Stimulated activated CD8-positive, alpha-beta memory T cell treated with anti-CD3 and anti-CD28 coated beads, Interleukin-15, amount 100 ng/mL, for 1 hour (primary cell): ENCODE measurements around the gene STIM1.
"Not testable (repeated sequence)": the region's sequence is repeated elsewhere in the genome, so short reads cannot be mapped to it uniquely, and the experiment has no call there.

Source experiments
- DNase-seq: peaks from one replicate; pipeline ENCODE4 v3.0.0-alpha.2; 2020; ENCODE audit warnings: low read depth

STIM1 gene

DNA sequence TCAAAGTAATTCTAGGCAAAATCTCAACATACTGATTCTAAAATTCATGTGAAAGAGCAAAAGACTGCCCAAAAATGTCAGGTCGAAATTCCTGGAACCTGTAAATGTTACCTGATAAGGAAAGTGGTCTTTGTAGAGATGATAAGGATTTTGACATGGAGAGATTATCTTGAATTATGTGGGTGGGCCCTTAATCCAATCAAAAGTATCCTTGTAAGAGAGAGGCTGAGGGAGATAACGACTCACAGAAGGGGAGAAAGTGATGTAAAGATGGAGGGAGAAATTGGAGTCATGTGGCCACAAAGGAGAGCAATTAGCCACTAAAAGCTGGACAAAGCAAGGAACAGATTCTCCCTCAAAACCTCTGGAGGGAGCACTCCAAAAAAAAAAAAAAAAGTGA, 259.7 kb downstream of the STIM1 start:
- no peak for DNase-seq

DNA sequence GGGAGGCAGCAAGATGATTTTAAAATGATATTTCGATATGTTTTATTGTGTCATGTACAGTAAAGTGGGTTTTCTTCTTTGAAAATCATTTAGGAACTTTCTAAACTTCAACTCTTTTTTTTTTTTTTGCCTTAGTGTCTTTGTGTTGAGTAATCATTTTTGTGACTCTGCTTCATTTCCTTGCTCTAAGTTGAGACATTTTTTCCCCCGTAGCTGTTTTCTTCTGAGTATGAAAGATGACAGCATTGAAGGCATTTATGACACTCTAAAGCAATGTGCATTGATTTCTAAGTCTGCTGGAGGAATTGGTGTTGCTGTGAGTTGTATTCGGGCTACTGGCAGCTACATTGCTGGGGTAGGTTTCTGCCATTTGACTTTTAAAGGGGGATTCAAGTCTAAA, 262.6 kb downstream of the STIM1 start:
- no peak for DNase-seq

DNA sequence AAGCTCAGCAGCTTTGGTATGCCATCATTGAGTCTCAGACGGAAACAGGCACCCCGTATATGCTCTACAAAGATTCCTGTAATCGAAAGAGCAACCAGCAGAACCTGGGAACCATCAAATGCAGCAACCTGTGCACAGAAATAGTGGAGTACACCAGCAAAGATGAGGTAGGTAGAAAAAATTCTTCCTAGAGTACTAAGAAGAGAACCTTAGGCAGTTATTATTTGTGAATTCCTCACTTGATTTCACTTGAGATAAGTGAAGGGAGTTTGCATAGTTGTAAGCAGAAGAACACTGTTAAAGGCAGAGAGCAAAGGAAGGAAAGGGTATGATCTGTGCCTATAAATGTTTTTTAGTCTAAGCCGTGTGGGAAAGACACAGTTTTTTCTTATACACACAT, 267.8 kb downstream of the STIM1 start:
- no peak for DNase-seq

DNA sequence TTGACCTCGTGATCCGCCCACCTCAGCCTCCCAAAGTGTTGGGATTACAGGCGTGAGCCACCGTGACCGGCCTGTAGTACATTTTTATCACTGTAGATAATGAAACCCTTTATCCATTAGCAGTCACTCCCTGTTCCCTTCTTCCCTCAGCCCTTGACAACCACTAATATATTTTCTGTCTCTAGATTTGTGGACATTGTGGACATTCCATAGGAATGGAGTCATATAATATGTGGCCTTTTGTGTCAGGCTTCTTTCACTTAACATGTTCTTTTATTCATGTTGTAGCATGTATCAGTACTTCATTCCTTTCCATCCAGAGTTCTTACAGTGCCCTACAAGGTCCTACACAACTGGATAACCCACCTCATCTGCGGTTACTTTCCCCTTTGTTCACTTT, 269.7 kb downstream of the STIM1 start:
- DNase-seq, result no peak

DNA sequence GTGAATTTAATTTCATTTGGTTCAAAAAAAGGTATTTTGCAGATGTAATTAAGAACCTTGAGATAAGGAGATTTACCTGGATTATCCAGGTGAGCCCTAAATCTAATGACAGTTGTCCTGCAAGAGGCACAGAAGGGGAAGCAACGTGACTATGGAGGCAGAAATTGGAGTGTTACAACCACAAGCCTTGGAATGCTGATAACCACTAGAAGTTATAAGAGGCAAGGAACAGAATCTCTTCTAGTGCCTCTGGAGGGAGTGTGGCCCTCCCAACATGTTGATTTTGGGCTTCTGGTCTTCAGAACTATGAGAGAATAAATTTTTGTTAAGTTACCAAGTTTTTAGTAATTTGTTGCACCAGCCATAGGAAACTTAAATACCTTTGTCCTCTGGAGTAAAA, 271.9 kb downstream of the STIM1 start:
- DNase-seq, result no peak

DNA sequence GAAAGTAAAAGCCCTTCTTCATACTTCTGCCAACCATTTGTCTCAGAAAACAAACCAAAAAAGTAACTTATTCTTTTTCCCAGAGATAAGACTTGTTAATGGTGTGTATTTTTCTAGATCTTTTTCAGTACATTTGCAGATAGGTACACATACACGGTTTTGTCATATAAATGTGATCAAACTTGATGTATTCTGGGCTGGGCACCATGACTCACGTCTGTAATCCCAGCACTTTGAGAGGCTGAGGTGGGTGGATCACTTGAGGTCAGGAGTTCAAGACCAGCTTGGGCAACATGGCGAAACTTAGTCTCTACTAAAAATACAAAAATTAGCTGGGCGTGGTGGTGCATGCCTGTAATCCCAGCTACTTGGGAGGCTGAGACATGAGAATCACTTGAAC, 274.8 kb downstream of the STIM1 start:
- not testable (repeated sequence) for DNase-seq

DNA sequence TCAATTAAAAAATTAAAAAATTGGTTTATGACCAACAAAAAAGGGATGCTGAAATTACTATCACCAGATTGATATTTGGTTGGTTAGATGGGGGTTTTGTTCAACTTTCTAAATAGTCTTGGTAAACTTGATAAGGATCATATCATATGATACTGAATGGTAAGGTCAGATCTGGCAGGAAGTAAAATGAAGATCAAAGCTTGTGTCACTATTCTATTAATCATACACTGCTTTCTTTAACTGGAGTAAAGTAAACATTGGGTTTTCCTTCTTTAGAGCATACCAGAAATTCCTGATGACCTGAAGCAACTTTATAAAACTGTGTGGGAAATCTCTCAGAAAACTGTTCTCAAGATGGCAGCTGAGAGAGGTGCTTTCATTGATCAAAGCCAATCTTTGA, 279.3 kb downstream of the STIM1 start:
- no peak for DNase-seq

DNA sequence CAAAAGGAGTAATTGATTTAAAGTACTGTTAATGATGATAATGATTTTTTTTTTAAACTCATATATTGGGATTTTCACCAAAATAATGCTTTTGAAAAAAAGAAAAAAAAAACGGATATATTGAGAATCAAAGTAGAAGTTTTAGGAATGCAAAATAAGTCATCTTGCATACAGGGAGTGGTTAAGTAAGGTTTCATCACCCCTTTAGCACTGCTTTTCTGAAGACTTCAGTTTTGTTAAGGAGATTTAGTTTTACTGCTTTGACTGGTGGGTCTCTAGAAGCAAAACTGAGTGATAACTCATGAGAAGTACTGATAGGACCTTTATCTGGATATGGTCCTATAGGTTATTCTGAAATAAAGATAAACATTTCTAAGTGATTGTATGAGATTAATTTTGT, 283.0 kb downstream of the STIM1 start:
- DNase-seq, result no peak

DNA sequence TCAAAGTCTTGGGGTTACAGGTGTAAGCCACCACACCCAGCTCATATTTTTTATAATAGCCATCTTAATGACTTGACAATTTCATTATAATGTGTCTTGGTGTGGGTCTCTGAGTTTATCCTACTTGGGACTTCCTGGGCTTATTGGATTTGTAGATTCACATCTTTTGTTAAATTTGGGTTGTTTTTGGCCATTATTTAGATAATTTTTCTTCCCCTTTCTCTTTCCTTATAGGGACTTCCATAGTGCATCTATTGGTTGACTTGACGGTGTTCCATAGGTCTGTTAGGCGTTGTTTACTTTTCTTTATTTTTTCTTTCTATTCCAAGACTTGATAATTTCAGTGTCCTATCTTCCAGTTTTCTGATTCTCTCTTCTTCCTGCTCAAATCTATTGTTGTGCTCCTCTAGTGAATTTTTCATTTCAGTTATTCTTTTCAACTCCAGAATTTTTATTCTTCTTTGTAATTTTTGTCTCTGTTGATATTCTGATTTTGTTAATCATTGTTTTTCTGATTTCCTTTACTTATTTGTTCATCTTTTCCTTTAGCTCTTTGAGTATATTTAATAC, 284.7 kb downstream of the STIM1 start:
- DNase-seq, result no peak
